HG03457 (cell line): Measurements from ENCODE around the gene CCNK.

Experiments used
- ATAC-seq: cut with Tn5 transposase; IDR thresholded peaks from one replicate; pipeline ENCODE4 v1.9.1; 2021; ENCODE audit warnings: moderate number of reproducible peaks; ENCODE audit not compliant: unreplicated experiment

Gene CCNK

DNA sequence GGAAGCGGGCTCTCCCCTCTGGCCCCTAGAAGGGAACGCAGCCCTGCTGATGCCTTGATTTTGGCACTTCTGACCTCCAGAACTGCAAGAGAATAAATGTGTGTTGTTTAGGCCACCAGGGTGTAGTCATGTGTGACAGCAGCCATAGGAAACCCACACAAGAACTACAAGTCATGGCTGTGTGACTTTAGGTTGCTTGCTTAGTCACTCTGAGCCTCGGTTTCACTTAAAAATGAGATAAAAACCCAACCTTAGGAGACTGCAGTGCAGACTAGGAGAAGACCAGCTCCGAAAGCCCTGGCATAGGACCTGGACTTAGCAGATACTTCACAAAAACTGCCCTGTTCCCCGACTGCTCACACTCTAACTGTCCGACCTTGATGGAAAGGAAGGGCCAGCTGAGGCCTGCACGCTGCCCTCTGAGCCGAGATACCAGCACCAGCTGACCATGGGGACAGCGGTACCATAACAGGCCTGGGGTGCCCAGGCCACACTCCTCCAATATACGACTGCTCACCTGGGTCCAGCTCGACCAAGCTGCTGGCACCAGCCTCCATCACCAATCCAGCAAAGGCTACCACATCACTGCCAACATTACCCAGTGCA lies 69.3 kb downstream of the CCNK start:
- no peak for ATAC-seq

DNA sequence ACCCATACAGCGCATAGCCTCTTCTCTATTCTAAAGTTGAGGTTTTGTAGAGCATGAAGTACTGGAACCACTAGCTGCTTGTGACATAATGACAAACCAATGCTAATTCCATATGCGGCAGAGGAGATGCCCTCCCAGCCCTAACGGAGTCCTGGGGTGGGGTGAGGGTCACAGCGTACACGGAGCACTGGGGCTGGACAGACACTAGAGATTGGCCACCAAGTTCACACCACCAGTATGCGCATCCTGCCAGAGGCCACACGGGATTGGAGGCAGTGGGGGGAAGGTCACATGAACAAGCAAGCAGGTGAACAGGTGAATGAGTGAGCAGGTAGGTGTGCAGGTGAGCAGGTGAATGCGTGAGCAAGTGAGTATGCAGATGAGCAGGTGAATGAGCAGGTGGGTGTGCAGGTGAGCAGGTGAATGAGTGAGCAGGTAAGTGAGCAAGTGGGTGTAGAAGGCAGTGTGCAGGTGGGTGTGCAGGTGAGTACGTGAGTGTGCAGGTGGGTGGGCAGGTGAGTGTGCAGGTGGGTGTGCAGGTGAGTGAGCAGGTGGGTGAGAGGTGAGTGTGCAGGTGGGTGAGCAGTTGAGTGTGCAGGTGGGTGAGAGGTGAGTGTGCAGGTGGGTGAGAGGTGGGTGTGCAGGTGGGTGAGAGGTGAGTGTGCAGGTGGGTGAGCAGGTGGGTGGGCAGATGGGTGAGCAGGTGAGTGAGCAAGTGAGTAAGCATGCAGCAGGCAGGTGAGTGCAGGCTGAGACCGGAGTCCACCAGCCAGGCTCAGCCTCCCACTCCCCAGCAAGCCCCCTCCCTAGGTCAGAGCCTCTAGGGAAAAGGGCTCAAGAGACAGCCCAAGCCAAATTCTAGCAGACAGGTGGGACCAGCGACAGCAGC lies 70.1 kb downstream of the CCNK start:
- no peak for ATAC-seq

DNA sequence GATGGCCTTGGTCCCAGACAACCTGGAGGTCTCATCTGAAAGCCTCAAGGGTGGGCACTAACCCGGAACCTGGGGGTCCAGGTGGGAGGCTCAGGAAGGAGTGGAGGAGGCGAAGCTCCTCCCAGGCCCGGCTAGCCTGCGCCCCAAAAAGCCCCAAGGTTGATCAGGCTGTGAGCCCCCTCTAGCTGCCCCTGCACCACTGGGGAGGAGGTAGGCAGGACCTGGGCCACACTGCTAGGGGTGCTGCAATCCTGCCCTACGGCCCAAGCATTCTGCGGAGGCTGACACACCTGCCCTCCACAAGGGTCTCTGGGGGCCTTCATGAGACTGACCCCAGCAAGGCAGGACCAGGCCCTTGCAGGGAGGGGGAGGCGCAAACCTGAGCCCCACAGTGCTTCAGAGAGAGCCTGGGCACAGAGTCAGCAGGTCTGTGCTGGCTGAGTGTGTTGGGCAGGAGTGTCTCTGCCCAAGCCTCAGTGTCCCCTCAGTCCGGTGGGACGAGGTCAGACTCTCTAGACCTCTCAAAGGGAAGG lies 70.9 kb downstream of the CCNK start:
- ATAC-seq = no peak

DNA sequence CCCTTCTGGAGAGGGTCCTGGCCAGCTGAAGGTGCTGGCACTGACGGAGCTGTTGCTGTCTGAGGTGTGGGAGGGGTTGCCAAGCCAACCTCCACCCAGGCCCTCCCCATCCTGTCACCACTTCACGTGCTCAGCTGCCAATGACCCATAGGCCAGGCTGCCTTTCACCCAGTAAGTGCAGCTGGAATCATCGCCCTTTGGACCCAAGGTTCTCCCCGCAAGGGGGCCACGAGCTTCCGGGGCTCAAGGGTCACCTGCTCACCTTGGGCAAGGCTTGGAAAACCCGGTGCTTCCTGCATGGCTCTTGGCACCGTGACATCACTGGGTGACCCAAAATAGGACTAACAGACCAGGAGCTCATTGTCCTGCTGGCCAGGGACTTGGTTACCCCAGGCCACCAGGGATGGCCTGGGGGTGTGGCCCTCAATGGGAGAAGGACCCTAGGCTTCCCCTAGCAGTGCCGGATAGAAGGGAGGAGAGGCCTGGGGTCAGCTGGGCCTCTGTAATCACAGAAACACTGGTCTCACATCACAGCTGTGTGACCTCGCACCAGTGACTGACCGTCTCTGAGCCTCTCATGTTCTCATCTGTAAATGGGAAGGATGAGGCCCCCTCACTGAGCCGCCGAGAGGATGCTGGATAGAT lies 71.5 kb downstream of the CCNK start:
- no peak for ATAC-seq

DNA sequence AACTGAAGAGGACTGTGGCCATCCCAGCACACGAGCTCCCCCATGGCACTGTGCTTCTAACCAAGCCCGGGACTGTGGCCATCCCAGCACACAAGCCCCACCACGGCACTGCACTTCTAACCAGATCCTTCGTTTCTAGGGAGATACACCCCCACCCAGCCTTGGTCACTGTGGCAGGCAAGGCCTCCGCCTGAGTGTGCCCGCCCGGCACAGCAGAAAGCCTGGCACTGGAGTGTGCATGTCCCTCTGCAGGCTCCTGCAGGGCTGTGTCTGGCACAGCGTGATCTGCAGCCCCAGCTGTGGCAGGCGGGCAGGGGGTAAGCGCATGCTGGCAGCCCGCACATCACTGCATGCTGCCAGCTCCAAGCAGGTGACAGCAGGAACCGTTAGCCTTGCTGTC lies 73.0 kb downstream of the CCNK start:
- ATAC-seq = no peak

DNA sequence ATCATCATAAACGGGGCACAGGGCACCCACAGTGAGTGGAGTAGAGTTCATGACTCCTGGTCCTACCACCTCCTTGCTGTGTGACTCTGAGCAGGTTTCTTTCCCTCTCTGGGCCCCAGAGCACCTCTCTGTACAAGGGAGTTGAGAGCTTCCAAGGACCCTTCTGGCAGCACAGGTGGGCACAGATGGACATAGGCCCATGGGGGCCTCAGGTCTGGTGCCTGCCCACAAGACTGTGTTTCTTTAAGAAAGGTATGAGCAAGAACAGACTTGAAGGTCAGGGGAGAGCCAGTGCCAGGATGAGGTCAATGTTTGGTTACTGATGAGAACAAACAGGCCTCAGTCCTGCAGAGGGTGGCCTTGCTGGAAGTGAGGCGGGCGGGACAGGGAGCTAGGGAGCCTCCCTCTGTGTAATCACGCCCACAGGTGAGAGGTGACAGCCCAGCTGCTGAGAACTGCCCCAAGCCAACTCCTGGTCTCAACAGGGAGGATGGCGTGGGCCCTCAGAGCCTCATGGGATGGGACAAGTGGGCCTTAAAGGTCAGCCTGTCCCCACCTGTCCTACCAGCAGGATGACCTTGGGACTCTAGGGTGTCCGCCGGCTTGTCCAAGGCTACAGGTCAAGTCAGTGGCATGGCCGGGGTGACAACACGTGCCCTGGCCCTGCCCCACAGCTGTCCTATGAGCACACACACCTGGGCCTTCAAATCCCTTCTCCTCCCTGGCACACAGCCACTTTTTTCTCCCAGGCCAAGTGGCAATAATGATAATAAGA lies 73.7 kb downstream of the CCNK start:
- no peak for ATAC-seq

DNA sequence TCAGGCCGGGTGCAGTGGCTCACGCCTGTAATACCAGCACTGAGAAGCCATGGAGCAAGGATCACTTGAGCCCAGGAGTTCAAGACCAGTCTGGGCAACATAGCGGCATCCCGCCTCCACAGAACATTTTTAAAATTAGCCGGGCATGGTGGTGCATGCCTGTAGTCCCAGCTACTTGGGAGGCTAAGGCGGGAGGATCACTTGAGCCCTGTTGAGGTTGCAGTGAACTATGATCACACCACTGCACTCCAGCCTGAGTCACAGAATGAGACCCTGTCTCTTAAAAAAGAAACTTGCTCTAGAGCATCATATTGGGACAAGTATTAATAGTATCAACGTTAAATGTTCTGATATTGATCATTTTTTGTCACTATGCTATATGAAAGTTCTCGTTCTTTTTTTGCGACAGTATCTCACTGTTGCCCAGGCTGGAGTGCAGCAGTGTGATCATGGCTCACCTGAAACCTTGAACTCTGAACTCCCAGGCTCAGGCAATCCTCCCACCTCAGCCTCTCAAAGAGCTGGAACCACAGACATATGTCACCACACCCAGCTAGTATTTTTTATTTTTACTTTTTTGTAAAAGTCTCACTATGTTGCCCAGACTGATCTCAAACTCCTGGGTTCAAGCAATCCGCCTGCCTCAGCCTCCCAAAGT lies 75.1 kb downstream of the CCNK start:
- no peak for ATAC-seq

DNA sequence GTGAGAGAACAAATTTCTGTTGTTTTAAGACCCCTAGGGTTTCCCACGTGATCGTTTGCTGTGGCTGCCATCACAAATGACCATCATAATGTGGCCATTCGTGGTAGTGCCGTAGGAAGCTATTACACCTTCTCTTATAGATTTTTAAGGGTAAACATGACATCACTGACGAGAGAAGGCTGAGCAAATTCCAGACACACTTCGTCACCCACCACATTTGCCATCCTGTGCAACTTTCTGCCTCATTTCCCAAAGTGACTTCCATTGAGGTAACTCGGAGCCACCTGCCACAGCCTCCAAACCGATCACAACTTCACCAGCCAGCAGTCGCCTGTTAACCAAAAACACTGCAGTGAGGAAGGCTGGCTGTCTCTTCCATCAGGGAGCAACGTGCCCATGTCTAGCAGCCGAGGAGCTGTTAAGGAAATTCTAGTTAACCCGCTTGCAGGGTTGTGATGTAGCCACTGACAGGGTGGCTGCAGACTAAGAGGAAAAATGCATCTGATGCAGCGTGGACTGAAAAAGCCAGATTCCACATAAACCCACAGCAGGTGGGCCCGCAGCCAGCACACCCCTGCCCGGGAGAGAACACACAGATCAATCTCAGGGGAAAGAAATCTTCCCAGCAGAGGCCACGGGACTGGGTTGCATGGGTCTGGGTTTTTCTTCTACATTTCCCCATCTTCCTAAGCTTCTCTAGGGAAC lies 78.2 kb downstream of the CCNK start:
- ATAC-seq = no peak

DNA sequence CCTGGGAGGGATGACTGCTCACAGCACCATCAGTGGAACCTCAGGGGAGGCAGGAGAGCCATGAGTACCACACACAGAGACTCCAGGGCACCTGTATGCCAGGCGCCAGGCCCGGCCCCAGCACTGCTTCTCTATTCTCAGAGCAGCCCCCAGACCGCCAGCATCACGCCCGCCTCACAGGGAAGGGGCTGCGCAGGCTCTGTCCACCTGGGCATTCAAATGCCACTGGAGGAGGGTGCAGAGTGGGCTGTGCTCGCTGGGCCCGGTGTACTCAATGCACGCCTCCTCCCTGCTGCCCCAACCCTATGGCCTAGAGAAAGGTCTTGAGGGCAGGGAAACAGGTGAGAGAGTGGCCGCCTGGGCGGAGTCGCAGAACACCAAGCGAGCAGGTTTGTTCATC lies 79.2 kb downstream of the CCNK start:
- no peak for ATAC-seq

DNA sequence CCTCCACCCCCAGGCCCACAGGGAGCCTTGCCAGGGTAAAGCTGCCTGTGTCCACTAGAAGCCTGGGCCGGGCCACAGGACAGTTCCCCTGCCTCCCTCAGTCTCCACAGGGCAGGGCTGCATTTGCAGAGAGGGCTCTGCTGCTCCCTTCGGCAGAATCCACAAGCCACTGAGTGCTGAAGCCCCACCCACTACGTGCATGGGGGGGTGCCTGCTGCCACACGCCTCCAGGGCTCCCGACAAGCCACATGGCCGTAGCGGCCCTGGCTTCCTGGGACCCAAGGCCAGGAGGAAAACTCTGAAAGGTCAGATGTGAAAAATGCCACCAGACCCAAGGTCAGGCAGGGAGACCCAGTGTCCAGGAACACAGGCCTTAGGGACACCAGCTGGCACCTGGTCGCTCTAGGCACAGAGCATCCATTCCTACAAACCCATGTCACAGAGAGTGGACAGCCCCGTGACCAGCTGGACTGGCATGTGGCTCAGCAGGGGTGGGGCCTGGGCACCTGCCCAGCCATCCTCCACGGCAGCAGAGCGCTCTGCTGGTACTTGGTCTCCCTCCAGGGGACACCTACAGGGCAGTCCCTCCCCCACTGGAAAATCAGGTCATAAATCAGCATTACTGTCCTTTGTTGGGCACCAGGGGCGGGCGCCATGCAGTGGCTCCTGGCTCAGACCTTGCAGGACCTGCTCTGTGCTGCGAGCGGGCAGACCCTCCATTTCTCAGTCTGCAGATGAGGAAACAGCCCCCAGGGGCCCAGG lies 79.9 kb downstream of the CCNK start:
- ATAC-seq = no peak

DNA sequence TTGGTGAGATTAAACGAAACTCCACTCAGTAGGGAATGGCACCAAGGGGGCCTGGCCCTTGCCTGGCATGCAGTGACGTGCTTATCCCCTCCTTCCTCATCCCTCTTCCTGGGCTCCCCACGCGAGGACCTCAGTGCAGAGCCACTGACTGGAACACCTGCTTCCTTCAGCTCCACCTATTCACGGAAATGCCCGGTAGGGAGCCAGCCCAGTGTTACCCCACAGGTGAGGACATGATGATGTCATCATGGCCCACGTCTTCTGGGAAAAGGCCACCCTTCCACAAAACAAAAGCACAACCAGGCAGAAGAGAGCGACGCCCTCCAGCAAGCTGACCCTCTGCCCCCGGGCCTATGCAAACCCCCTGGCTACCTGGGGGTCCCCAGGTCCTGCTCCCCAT lies 80.7 kb downstream of the CCNK start:
- no peak for ATAC-seq
